Fibroblast of lung (primary cell): ENCODE measurements around the gene ALDH3A2. TPM values are rescaled to one million over a fixed set of nuclear protein-coding genes. Genes with fewer than 3 reads are reported as not detected.
"Not testable (repeated sequence)": the region's sequence is repeated elsewhere in the genome, so short reads cannot be mapped to it uniquely, and the experiment has no call there.

ENCODE experiments used
- DNase-seq, 2 donors: peaks; one replicate each; pipeline versions ENCODE4 v3.0.0 to v3.0.0-alpha.2; 2010; ENCODE audit warnings: low read depth in 2 of 2
- H2AFZ ChIP-seq: 2 replicates; pipeline ENCODE4 v1.5.1; 2012; ENCODE audit warnings: low read length, control low read depth, inconsistent platforms
- H3K27ac ChIP-seq: 2 replicates; pipeline ENCODE4 v1.5.1; 2011; ENCODE audit warnings: low read length, control low read depth; ENCODE audit not compliant: insufficient read depth
- H3K27me3 ChIP-seq: 2 replicates; pipeline ENCODE4 v1.5.1; 2011; ENCODE audit warnings: mild to moderate bottlenecking, low read length; ENCODE audit not compliant: control insufficient read depth, insufficient read depth
- H3K36me3 ChIP-seq: 2 replicates; pipeline ENCODE4 v1.5.1; 2011; ENCODE audit warnings: low read length; ENCODE audit not compliant: control insufficient read depth, insufficient read depth
- H3K4me1 ChIP-seq: 2 replicates; pipeline ENCODE4 v1.5.1; 2011; ENCODE audit warnings: low read length; ENCODE audit not compliant: control insufficient read depth, insufficient read depth; ENCODE audit errors: extremely low read depth
- H3K4me2 ChIP-seq: 2 replicates; pipeline ENCODE4 v1.5.1; 2011; ENCODE audit warnings: low read length, control low read depth; ENCODE audit not compliant: insufficient read depth; ENCODE audit errors: extremely low read depth
- H3K4me3 ChIP-seq, 4 experiments: fragments of 200-600 bp in 1 of 4; sonication (generic) in 1 of 4; replicated peaks in 1 of 4; 2 replicates each; pipeline ENCODE4 v1.5.1; 2011 to 2016; ENCODE audit warnings: low read length in 4 of 4, low read depth in 3 of 4, mild to moderate bottlenecking in 3 of 4, control low read depth in 2 of 4, inconsistent platforms in 1 of 4, mixed read lengths in 1 of 4; ENCODE audit not compliant: insufficient read depth in 1 of 4; ENCODE audit errors: control extremely low read depth in 1 of 4
- H3K79me2 ChIP-seq: 2 replicates; pipeline ENCODE4 v1.5.1; 2012; ENCODE audit warnings: mild to moderate bottlenecking, low read length, inconsistent platforms; ENCODE audit not compliant: control insufficient read depth, insufficient read depth
- H3K9ac ChIP-seq: 2 replicates; pipeline ENCODE4 v1.5.1; 2011; ENCODE audit warnings: mild to moderate bottlenecking, low read length, control low read depth; ENCODE audit not compliant: insufficient read depth
- H3K9me3 ChIP-seq: 2 replicates; pipeline ENCODE4 v1.5.1; 2012; ENCODE audit warnings: low read depth, low read length; ENCODE audit not compliant: control insufficient read depth, insufficient read depth
- H4K20me1 ChIP-seq: 2 replicates; pipeline ENCODE4 v1.5.1; 2011; ENCODE audit warnings: low read length; ENCODE audit not compliant: control insufficient read depth, insufficient read depth; ENCODE audit errors: extremely low read depth
- EZH2 ChIP-seq: IDR thresholded peaks from 2 replicates; pipeline ENCODE4 v1.5.1; 2012; ENCODE audit warnings: low read length, control low read depth, mild to moderate bottlenecking; ENCODE audit errors: missing control alignments
- polyA plus RNA-seq, 2 donors: library from polyadenylated mRNA; depleted of rRNA in 1 of 2; stranded (reverse) in 1 of 2; unstranded in 1 of 2; fragments of >200 nt; gene quantifications; 2 replicates each; pipeline ENCODE4 v1.2.1, GENCODE V29; 2011 to 2012; ENCODE audit warnings: missing spikeins in 1 of 2
- total RNA-seq: library from RNA; depleted of rRNA; stranded (reverse); fragments of >200 nt; gene quantifications from 2 replicates; pipeline ENCODE4 v1.2.1, GENCODE V29; 2014
- TF ChIP-seq, protein P1 (sequence below), 2 donors: IDR thresholded peaks in 1 of 2; conservative IDR thresholded peaks in 1 of 2; 1 replicate in 1 of 2; 2 replicates in 1 of 2; pipeline ENCODE4 v1.5.1; 2011 to 2012; ENCODE audit warnings: low read length in 2 of 2, control low read depth in 1 of 2, inconsistent platforms in 1 of 2, low read depth in 1 of 2, mild to moderate bottlenecking in 1 of 2

The ALDH3A2 gene
- total and polyA plus RNA-seq, 2 donors (not counting 1 experiment from before 2014, with no cell fraction given): 14.6 to 30.2 TPM

- Histone ChIP-seq H3K27ac (no peak overlapping the region), H3K4me1 (no peaks in the 10 kb centered on the region), H4K20me1 (no peaks in the 10 kb centered on the region), H3K27me3 (no peaks in the 10 kb centered on the region), H3K9me3 (no peaks in the 10 kb centered on the region), H3K4me3 (no peak overlapping the region), H3K4me2 (no peak overlapping the region), H3K36me3 (no peaks in the 10 kb centered on the region), H2AFZ (no peak overlapping the region), H3K9ac (no peak overlapping the region), H3K79me2 (no peaks in the 10 kb centered on the region)
- DNase-seq: no peak
- no peak for TF ChIP-seq EZH2
- TF ChIP-seq, protein P1, sequence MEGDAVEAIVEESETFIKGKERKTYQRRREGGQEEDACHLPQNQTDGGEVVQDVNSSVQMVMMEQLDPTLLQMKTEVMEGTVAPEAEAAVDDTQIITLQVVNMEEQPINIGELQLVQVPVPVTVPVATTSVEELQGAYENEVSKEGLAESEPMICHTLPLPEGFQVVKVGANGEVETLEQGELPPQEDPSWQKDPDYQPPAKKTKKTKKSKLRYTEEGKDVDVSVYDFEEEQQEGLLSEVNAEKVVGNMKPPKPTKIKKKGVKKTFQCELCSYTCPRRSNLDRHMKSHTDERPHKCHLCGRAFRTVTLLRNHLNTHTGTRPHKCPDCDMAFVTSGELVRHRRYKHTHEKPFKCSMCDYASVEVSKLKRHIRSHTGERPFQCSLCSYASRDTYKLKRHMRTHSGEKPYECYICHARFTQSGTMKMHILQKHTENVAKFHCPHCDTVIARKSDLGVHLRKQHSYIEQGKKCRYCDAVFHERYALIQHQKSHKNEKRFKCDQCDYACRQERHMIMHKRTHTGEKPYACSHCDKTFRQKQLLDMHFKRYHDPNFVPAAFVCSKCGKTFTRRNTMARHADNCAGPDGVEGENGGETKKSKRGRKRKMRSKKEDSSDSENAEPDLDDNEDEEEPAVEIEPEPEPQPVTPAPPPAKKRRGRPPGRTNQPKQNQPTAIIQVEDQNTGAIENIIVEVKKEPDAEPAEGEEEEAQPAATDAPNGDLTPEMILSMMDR (conservative IDR thresholded peaks at IDR 0.05 in 1 of 2, IDR thresholded peaks at IDR 0.05 in 1 of 2; ENCODE audit: low read depth in 1 of 2, low read length in 2 of 2): no peak
Observed at GRCh38 chr17:19678581-19679453, 30.3 kb downstream of the ALDH3A2 start.

DNA sequence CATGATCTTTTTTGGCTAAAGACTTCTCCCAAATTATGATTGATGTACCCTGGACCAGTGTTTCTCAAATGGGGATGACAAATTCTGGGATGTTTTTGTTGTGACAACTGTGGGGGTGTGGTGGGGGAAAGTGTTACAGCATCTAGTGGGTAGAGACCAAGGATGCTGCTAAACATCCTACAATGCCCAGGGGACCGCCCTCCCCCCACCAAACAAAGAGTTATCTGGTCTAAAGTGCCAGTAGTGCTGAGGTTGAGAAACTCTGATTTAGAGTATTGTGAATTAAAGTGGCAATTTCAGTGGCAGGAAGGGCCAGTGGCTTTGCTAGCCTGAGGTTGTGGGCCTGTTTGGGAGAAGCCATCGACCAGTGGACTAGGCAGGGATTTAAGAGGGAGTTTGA, 34.6 kb downstream of the ALDH3A2 start:
- Histone ChIP-seq H3K4me1 (no peaks in the 10 kb centered on the region), H3K79me2 (no peaks in the 10 kb centered on the region), H3K4me3 (no peak overlapping the region), H2AFZ (no peak overlapping the region), H3K27ac (no peak overlapping the region), H4K20me1 (no peaks in the 10 kb centered on the region), H3K9me3 (no peaks in the 10 kb centered on the region), H3K36me3 (no peaks in the 10 kb centered on the region), H3K27me3 (no peaks in the 10 kb centered on the region), H3K9ac (no peak overlapping the region), H3K4me2 (no peak overlapping the region)
- no peak for DNase-seq
- TF ChIP-seq, protein P1 (conservative IDR thresholded peaks at IDR 0.05 in 1 of 2, IDR thresholded peaks at IDR 0.05 in 1 of 2; ENCODE audit: low read depth in 1 of 2, low read length in 2 of 2): no peak
- no peak for TF ChIP-seq EZH2

DNA sequence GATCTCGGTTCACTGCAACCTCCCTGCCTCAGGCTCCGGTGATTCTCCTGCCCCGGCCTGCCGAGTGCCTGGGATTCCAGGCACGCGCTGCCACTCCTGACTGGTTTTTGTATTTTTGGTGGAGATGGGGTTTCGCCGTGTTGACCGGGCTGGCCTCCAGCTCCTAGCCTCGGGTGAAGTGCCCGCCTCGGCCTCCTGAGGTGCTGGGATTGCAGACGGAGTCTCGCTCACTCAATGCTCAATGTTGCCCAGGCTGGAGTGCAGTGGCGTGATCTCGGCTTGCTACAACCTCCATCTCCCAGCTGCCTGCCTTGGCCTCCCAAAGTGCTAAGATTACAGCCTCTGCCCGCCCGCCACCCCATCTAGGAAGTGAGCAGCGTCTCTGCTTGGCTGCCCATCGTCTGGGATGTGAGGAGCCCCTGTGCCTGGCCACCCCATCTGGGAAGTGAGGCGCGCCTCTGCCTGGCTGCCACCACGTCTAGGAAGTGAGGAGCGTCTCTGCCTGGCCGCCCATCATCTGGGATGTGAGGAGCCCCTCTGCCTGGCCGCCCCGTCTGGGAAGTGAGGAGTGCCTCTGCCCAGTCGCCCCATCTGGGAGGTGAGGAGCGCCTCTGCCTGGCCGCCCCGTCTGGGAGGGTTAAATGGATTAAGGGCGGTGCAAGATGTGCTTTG, 36.5 kb downstream of the ALDH3A2 start:
- H3K27me3 ChIP-seq, H3K79me2 ChIP-seq, H3K27ac ChIP-seq, H2AFZ ChIP-seq, H3K4me3 ChIP-seq, H3K9ac ChIP-seq, DNase-seq, H3K4me1 ChIP-seq, H4K20me1 ChIP-seq, H3K4me2 ChIP-seq, H3K9me3 ChIP-seq, H3K36me3 ChIP-seq: not testable (repeated sequence)
